K562 (cell line): ENCODE measurements around the gene PRXL2A. TPM values are rescaled to one million over a fixed set of nuclear protein-coding genes. Genes with fewer than 3 reads are reported as not detected.

Experiments
- MYNN ChIP-seq, 2 experiments: sonication (generic); formaldehyde crosslinking in 1 of 2; IDR thresholded peaks; 2 replicates each; pipeline versions ENCODE4 v1.5.0 to v1.6.1; 2016 to 2020; ENCODE audit warnings: antibody characterized with exemption in 1 of 2, missing genetic modification reagents in 1 of 2
- SMARCA4 ChIP-seq: fragments of 450-650 bp; IDR thresholded peaks from 2 replicates; pipeline ENCODE4 v1.6.1; 2016
- XRCC5 ChIP-seq: fragments of 200-400 bp; formaldehyde crosslinking; IDR thresholded peaks from 2 replicates; pipeline ENCODE4 v1.6.1; 2017; ENCODE audit warnings: low read depth, mild to moderate bottlenecking, low read length
- ZNF518B ChIP-seq: fragments of 250-450 bp; sonication (Bioruptor Pico); IDR thresholded peaks from 2 replicates; pipeline ENCODE4 v1.5.0; 2021; ENCODE audit warnings: mild to moderate bottlenecking, moderate library complexity
- polyA plus RNA-seq, 8 experiments: library from polyadenylated mRNA; depleted of rRNA in 4 of 8; stranded (reverse) in 5 of 8; unstranded in 3 of 8; fragments of >200 nt; fragmentation: Nextera tagmentation in 2 of 8; fragmentation: Illumina TruSeq in 1 of 8; extraction: Ambion mirVana in 2 of 8; extraction: Trizol in 1 of 8; gene quantifications; 2 replicates each; pipeline versions ENCODE4 v1.2.1 to v1.2.3, GENCODE V29; 2011 to 2014; ENCODE audit warnings: inconsistent platforms in 1 of 8, missing spikeins in 1 of 8
- total RNA-seq, 7 experiments: library from RNA; depleted of rRNA in 6 of 7; stranded (reverse); fragments of >200 nt in 6 of 7; fragmentation: Illumina TruSeq in 2 of 7; extraction: Trizol in 2 of 7; gene quantifications; 2 replicates each; pipeline versions ENCODE4 v1.2.1 to v1.2.3, GENCODE V29; 2011 to 2021; ENCODE audit warnings: low replicate concordance in 1 of 7
- TF ChIP-seq, protein P1 (sequence below): sonication (generic); formaldehyde crosslinking; IDR thresholded peaks from 2 replicates; pipeline ENCODE4 v1.8.1; 2023; ENCODE audit warnings: mild to moderate bottlenecking, missing genetic modification reagents

The PRXL2A gene
- total and polyA plus RNA-seq, 9 of the 15 experiments (the other 6 are each of a cell fraction or from before 2014, with no cell fraction given), result 0.14 to 1.2 (median 0.75) TPM

DNA sequence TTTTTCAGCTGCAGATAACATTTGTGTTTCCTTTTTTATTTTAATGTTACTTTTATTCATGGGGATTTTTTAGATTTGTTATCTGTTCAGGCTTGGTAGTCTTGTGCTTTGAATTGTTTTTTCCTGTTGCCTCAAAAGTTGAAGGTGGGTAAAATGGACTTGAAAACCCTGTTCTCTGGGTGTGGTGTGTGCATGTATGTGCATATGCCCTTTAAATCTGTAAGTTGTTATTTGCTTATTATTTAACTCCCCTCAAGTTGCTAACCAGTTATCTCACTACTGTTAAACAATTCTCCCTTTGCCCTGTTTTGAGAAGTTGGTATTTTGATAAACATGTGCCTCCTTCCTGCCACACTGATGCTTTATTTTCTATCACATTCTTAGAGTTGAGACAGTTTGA, 76.3 kb downstream of the PRXL2A start (continued):
- TF ChIP-seq ZNF518B (no peak), XRCC5 (no peak), MYNN (IDR thresholded peaks at IDR 0.05) (no peak), MYNN (CRISPR knock-in tag; IDR thresholded peaks at IDR 0.05) (no peak), SMARCA4 (no peak)
- TF ChIP-seq, protein P1, sequence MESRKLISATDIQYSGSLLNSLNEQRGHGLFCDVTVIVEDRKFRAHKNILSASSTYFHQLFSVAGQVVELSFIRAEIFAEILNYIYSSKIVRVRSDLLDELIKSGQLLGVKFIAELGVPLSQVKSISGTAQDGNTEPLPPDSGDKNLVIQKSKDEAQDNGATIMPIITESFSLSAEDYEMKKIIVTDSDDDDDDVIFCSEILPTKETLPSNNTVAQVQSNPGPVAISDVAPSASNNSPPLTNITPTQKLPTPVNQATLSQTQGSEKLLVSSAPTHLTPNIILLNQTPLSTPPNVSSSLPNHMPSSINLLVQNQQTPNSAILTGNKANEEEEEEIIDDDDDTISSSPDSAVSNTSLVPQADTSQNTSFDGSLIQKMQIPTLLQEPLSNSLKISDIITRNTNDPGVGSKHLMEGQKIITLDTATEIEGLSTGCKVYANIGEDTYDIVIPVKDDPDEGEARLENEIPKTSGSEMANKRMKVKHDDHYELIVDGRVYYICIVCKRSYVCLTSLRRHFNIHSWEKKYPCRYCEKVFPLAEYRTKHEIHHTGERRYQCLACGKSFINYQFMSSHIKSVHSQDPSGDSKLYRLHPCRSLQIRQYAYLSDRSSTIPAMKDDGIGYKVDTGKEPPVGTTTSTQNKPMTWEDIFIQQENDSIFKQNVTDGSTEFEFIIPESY (CRISPR knock-in tag), result no peak
